ENCODE results near the gene SLC16A11. TPM values are rescaled to one million over a fixed set of nuclear protein-coding genes. Genes with fewer than 3 reads are reported as not detected.

Gene SLC16A11
- total and polyA plus RNA-seq, 10 of the 15 experiments (the other 5 are each of a cell fraction or from before 2014, with no cell fraction given): 0.11 to 2.7 (median 0.84) TPM

DNA sequence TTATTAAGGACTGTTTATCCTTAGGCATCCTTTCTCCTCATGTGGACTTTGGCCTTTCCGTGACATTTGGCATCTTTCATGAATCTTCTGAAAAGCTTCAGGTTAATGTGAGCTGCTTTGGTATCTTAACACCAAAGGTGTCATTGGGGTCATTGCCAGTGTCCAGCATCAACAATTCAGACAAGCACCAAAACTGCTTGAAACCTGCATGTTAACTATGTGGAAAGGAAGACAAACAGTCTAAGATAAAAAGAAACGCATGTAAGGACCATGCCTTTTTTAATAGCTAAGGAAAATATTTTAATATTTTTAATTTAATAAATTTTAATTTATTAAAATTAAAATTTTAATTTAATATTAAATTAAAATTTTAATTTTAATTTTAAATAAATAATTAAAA, 40.1 kb downstream of the SLC16A11 start:
- RAD21 ChIA-PET (ENCODE audit: unreplicated experiment): interaction anchor here (0.6 to 3.8 kb wide), 16 partner anchors 11 to 338 kb away, joined by 3 to 61 read pairs (median 6); partner anchors contain the start of gene BCL6B
- SMC1A ChIA-PET (ENCODE audit: uncharacterized antibody, unreplicated experiment): interaction anchor here (0.6 to 5.2 kb wide), 29 partner anchors 9 to 528 kb away, joined by 3 to 67 read pairs (median 5); partner anchors contain the start of genes BCL6B, RNASEK and SLC16A13
- no peak overlapping the region for H3K27ac ChIP-seq (ENCODE audit: control insufficient read depth, insufficient read depth)
- H4K20me1 ChIP-seq (ENCODE audit: control insufficient read depth, insufficient read depth): no peaks in the 10 kb centered on the region
- no peaks in the 10 kb centered on the region for H3K27me3 ChIP-seq (replicated peaks in 1 of 2; ENCODE audit: control insufficient read depth in 2 of 2, insufficient read depth in 2 of 2, low read length in 1 of 2)
- no peaks in the 10 kb centered on the region for H3K9me3 ChIP-seq (replicated peaks; ENCODE audit: control insufficient read depth, insufficient read depth, low read length)
- H3K4me2 ChIP-seq (ENCODE audit: control insufficient read depth, insufficient read depth): no peak overlapping the region
- DNase-seq (ENCODE audit: low read depth, low spot score) (no peak), ATAC-seq (no peak), FAIRE-seq (no peak)
- H3K4me1 ChIP-seq (ENCODE audit: control insufficient read depth, insufficient read depth, low read length): no peaks in the 10 kb centered on the region
- intact Hi-C loops (cut with micrococcal nuclease; ENCODE audit: unreplicated experiment) (loop anchor here (1.0 to 2.0 kb wide), 3 partner anchors 90 to 337 kb away; no protein-coding TSS in a partner anchor), in situ Hi-C loops (cut with MboI) (loop anchor here (10.0 kb wide), 1 partner anchor 159 kb away; no protein-coding TSS in a partner anchor)
- no peak overlapping the region for H3K4me3 ChIP-seq
- H3K79me2 ChIP-seq (ENCODE audit: control insufficient read depth, insufficient read depth, low read length): no peaks in the 10 kb centered on the region; the same call in 1 of the 2 replicates
- POLR2A ChIA-PET: interaction anchor here (0.9 to 1.4 kb wide), 3 partner anchors 61 to 160 kb away, joined by 3 to 4 read pairs (median 3); no protein-coding TSS in a partner anchor
- H3K36me3 ChIP-seq (ENCODE audit: control insufficient read depth in 2 of 2, insufficient read depth in 2 of 2, low read length in 1 of 2): peaks cover 7 to 11% of the 10 kb centered on the region in 2 experiments
- WGBS (ENCODE audit: insufficient coverage, insufficient replicate concordance, low lambda C conversion rate, missing lambda C conversion rate): 92% methylated on average over 2 of the region's 2 CpGs
- CTCF ChIA-PET: interaction anchor here (0.5 to 15.9 kb wide), 49 partner anchors 8 to 1446 kb away, joined by 3 to 237 read pairs (median 4); partner anchors contain the start of genes ALOX12 and RNASEK
- no peak overlapping the region for H3K9ac ChIP-seq (ENCODE audit: control insufficient read depth, insufficient read depth, low read length)
- no TSS peak for BruUV-seq (replicated peaks)
- TF ChIP-seq, protein P1, sequence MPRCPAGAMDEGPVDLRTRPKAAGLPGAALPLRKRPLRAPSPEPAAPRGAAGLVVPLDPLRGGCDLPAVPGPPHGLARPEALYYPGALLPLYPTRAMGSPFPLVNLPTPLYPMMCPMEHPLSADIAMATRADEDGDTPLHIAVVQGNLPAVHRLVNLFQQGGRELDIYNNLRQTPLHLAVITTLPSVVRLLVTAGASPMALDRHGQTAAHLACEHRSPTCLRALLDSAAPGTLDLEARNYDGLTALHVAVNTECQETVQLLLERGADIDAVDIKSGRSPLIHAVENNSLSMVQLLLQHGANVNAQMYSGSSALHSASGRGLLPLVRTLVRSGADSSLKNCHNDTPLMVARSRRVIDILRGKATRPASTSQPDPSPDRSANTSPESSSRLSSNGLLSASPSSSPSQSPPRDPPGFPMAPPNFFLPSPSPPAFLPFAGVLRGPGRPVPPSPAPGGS (IDR thresholded peaks at IDR 0.05; ENCODE audit: borderline replicate concordance, insufficient read depth, low read depth, low read length, poor library complexity, severe bottlenecking): no peak
- no peak for TF ChIP-seq PAX8 (IDR thresholded peaks at IDR 0.05)
- TF ChIP-seq HDAC6 (IDR thresholded peaks at IDR 0.05; ENCODE audit: unreplicated experiment): no peak
- no peak overlapping the region for H2AFZ ChIP-seq (ENCODE audit: control insufficient read depth, low read depth, low read length)

All from GM12878 (cell line).